HG03460 (cell line): ENCODE data around the gene RFX7.
A peak's percentile ranks its signal among the peaks of the same experiment; 100 is the strongest.

Experiments
- ATAC-seq: cut with Tn5 transposase; IDR thresholded peaks from one replicate; pipeline ENCODE4 v1.9.1; 2021; ENCODE audit not compliant: unreplicated experiment

Gene RFX7

DNA sequence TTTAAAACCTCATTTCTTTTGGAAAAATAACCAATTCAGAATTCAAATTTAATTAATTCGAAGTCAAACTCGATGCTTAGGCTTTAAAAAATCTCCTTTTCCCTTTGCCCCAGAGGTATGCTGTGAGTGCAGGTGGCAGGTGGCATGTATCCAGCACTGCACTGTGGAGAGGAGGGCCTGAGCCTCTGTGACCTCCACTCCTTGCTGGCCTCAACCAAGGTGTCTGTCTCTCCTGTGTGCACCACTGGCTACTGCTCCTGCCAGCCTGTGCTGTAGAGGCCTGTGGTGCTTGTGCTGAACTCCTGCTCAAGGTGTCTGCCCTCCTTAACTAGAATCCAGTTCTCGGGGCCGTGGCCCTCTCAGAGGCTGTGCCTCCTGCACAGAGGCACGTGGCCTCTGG is 194.1 kb downstream of the RFX7 start:
- no peak for ATAC-seq

DNA sequence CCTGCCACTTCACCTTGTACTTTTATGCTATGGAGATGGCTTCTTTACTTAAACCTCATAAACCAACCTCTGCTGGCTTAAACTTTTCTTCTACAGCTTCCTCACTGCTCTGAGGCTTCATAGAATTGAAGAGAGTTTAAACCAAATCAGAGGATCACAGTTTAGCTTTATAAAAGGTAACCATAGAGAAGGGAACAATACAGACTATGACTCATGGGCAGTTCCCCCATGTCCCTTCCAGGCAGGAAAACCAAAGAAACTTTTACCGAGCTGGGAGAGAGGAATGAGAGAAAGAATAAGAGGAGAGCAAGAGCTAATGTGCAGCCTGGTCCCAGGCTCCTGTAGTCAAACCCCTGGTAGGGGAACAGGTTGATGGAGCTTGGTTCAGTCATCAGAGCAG is 196.3 kb downstream of the RFX7 start:
- no peak for ATAC-seq

DNA sequence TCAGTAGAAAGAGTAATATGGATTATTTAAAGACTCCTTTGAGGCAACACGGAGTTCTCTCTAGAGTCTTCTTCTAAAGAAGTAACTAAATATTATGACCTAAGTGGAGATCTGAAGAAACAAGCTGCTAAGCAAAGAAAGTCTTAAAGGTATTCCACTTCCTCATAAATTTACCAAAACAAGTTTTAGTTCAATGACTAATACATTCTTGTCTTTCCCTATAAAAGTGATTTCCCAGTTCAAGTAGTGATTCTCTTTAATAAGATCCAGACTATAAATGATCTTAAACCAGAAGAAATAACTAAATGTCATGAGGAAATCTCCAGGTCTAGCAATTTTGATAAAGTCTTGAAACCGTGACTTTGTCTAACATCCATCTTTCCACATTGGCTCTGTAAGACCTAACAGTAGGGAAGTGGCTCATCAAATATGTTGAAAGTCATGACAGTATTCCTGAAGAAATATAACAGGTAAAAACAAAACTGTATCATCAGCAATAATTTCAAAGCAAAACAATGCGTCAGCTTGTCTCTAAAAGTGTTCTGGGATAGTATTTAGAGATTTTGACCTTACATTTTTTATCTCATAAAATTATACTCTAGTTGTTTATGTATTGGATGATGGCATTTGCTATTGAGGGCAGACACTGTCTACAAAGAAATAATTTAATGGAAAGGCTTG is 198.5 kb downstream of the RFX7 start:
- no peak for ATAC-seq

GRCh38 chr15:56042982-56043980 is 200.4 kb downstream of the RFX7 start:
- peak; percentile 47 for ATAC-seq

- ATAC-seq = no peak
Measured at GRCh38 chr15:56042498-56042897, 201.2 kb downstream of the RFX7 start.

DNA sequence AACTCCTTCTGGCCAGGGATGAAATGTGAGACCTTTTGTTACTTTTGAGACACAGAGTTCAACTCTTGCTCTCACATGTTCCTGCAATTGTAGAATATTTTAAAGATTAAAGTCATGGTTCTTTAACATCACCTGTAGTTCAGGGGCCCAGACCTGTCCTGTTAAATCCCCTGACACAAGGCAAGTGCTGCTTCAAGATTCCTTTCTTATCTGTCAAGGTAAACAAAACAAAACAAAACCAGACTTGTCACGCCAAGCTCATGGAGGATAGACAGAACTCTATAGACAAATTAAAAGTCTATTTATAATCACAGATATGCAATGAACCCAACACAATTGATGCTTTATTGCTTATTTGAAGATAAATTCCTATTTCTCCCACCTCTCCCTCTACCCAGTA is 201.6 kb downstream of the RFX7 start:
- no peak for ATAC-seq

DNA sequence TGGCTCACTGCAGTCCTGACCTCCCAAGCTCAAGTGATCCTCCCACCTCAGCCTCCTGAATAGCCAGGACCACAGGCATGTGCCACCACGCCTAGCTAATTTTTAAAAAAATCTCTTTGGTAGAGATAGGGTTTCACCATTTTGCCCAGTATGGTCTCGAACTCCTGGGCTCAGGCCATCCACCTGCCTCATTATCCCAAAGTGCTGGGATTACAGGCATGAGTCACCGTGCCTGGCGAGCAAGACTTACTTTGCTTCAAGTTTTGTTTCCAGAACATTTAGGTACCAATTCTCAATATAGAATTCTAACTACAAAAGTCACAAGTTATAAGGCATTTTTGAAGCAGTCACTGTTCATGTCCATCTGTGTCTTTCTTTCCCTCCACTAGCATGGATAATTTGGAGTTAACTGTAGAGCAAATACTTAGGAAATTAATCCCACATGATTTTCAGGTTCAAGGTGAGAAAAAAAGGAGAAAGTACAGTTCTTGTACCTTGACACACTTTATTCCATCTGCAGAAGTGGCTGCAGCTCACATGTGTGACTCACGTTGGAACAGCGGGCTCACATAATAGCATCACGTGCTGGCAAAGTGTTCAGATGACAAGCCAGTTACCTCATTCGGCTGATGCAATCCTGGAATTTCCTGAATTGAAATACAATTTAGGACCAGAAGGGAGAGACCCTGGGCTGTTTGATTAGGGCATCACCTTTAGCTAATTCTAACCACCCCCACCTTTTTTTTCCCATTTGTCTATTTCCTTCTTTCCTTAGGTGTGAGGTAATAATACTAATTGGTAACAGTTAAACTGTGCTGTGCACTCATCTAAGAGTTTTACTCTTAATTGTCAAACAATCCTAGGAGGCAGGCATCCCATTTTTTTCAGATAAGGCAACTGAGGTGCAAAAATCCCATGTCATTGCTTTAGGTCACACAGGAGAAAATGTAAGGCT is 203.3 kb downstream of the RFX7 start:
- ATAC-seq = no peak

DNA sequence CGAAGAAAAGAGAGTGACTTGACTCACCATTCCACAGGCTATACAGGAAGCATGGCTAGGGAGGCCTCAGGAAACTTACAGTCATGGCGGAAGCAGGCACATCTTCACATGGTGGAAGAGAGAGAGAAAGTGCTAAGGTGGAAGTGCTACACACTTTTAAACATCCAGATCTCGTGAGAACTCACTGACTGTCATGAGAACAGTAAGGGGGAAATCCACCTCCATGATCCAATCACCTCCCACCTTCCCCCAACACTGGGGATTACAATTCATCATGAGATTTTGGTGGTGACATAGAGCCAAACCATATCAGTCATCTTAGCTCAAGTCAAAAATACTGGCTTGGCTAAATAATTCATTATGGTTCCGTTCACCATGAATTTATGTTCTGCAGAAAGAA is 205.0 kb downstream of the RFX7 start:
- no peak for ATAC-seq

- ATAC-seq = no peak
Measured at GRCh38 chr15:56038015-56038414, 205.7 kb downstream of the RFX7 start.
